SK-N-SH (cell line): ENCODE measurements around the gene LPXN. TPM values are rescaled to one million over a fixed set of nuclear protein-coding genes. Genes with fewer than 3 reads are reported as not detected.

Source experiments
- CTCF ChIA-PET: fragments of 300-600, 350-600 bp; formaldehyde crosslinking; extraction: SDS; loops from one replicate; lab custom pipeline; 2021; lab: Yijun Ruan, JAX
- POLR2A ChIA-PET: fragments of 350-600 bp; sonication (Branson Sonifier 250); formaldehyde crosslinking; extraction: SDS; loops from one replicate; lab custom pipeline; 2020; ENCODE audit warnings: antibody characterized with exemption, inconsistent platforms; lab: Yijun Ruan, JAX
- DNase-seq: peaks from one replicate; pipeline ENCODE4 v3.0.0; 2012
- H2AFZ ChIP-seq: fragments of 200-600 bp; sonication (generic); 2 replicates; pipeline ENCODE4 v1.8.1; 2016; ENCODE audit warnings: antibody characterized with exemption, mild to moderate bottlenecking, low read depth
- H3F3A ChIP-seq: fragments of 200-600 bp; sonication (generic); replicated peaks from 2 replicates; pipeline ENCODE3; 2016; ENCODE audit warnings: antibody characterized with exemption, mild to moderate bottlenecking; ENCODE audit not compliant: insufficient read depth
- H3K27ac ChIP-seq, 2 experiments: fragments of 200-500 bp in 1 of 2; fragments of 200-600 bp in 1 of 2; sonication (Bioruptor generic) in 1 of 2; sonication (generic), shearing (Covaris generic) in 1 of 2; 2 replicates each; pipeline versions ENCODE4 v1.5.1 to v1.6.1; 2014 to 2016; ENCODE audit warnings: low read depth in 2 of 2, inconsistent platforms in 1 of 2, low read length in 1 of 2, mild to moderate bottlenecking in 1 of 2, mixed read lengths in 1 of 2
- H3K27me3 ChIP-seq: fragments of 200-600 bp; sonication (generic), shearing (Covaris generic); 2 replicates; pipeline ENCODE4 v1.6.1; 2016; ENCODE audit warnings: mixed run types; ENCODE audit not compliant: insufficient read depth
- H3K36me3 ChIP-seq, 2 experiments: fragments of 200-500 bp in 1 of 2; fragments of 200-600 bp in 1 of 2; sonication (Bioruptor generic) in 1 of 2; sonication (generic) in 1 of 2; replicated peaks in 1 of 2; 2 replicates each; pipeline versions ENCODE3 to v1.5.1; 2014 to 2016; ENCODE audit warnings: low read length in 1 of 2, mild to moderate bottlenecking in 1 of 2; ENCODE audit not compliant: insufficient read depth in 2 of 2, control insufficient read depth in 1 of 2
- H3K4me1 ChIP-seq, 2 experiments: fragments of 200-500 bp in 1 of 2; fragments of 200-600 bp in 1 of 2; sonication (Bioruptor generic) in 1 of 2; sonication (generic), shearing (Covaris generic) in 1 of 2; 2 replicates each; pipeline versions ENCODE4 v1.5.1 to v1.6.1; 2014 to 2016; ENCODE audit warnings: low read depth in 1 of 2, low read length in 1 of 2, mixed run types in 1 of 2; ENCODE audit not compliant: insufficient read depth in 2 of 2, control insufficient read depth in 1 of 2
- H3K4me2 ChIP-seq: fragments of 200-600 bp; sonication (generic), shearing (Covaris generic); 2 replicates; pipeline ENCODE4 v1.6.1; 2017; ENCODE audit warnings: mixed run types
- H3K4me3 ChIP-seq, 2 experiments: fragments of 200-500 bp in 1 of 2; fragments of 200-600 bp in 1 of 2; sonication (Bioruptor generic) in 1 of 2; sonication (generic), shearing (Covaris generic) in 1 of 2; 2 replicates each; pipeline versions ENCODE4 v1.5.1 to v1.8.1; 2014 to 2016; ENCODE audit warnings: low read depth in 2 of 2, inconsistent platforms in 1 of 2, low read length in 1 of 2, mild to moderate bottlenecking in 1 of 2, mixed read lengths in 1 of 2, moderate library complexity in 1 of 2
- H3K79me2 ChIP-seq: fragments of 200-600 bp; sonication (generic); 2 replicates; pipeline ENCODE4 v1.8.1; 2017; ENCODE audit warnings: mild to moderate bottlenecking; ENCODE audit not compliant: insufficient read depth
- H3K9ac ChIP-seq: fragments of 200-600 bp; sonication (generic); 2 replicates; pipeline ENCODE4 v1.6.1; 2017; ENCODE audit warnings: mixed run types
- H3K9me2 ChIP-seq: fragments of 200-600 bp; sonication (generic); 2 replicates; pipeline ENCODE4 v1.6.1; 2017; ENCODE audit warnings: mixed run types
- H3K9me3 ChIP-seq: fragments of 200-600 bp; sonication (generic); 2 replicates; pipeline ENCODE4 v1.6.1; 2017; ENCODE audit warnings: mixed run types, mild to moderate bottlenecking, moderate library complexity
- H4K20me1 ChIP-seq: fragments of 200-600 bp; sonication (generic); 2 replicates; pipeline ENCODE4 v1.6.1; 2017; ENCODE audit warnings: mild to moderate bottlenecking, mixed run types; ENCODE audit not compliant: insufficient read depth
- EP300 ChIP-seq, 2 experiments: IDR thresholded peaks; 2 replicates each; pipeline versions ENCODE4 v1.4.0 to v1.6.1; 2012; ENCODE audit warnings: borderline replicate concordance in 1 of 2, low read depth in 1 of 2, low read length in 1 of 2
- FOSL2 ChIP-seq: IDR thresholded peaks from 2 replicates; pipeline ENCODE4 v1.4.0; 2012; ENCODE audit warnings: low read depth, mild to moderate bottlenecking, moderate library complexity, borderline replicate concordance
- JUND ChIP-seq: IDR thresholded peaks from 2 replicates; pipeline ENCODE4 v1.4.0; 2012
- NFIC ChIP-seq: IDR thresholded peaks from 2 replicates; pipeline ENCODE4 v1.4.0; 2012; ENCODE audit warnings: borderline replicate concordance
- NRF1 ChIP-seq: IDR thresholded peaks from 2 replicates; pipeline ENCODE4 v1.6.1; 2012; ENCODE audit warnings: low read depth, mild to moderate bottlenecking, low read length
- RAD21 ChIP-seq: IDR thresholded peaks from 2 replicates; pipeline ENCODE4 v1.6.1; 2012; ENCODE audit warnings: mild to moderate bottlenecking, low read length
- SMC3 ChIP-seq: IDR thresholded peaks from 2 replicates; pipeline ENCODE4 v1.6.1; 2012; ENCODE audit warnings: low read depth, low read length, improper control_type of control experiment
- TCF12 ChIP-seq: IDR thresholded peaks from 2 replicates; pipeline ENCODE4 v1.4.0; 2012
- YY1 ChIP-seq: IDR thresholded peaks from 2 replicates; pipeline ENCODE4 v1.4.0; 2012; ENCODE audit warnings: low read depth, mild to moderate bottlenecking
- WGBS: methylation state at CpG from one replicate; pipeline ENCODE4 v1.1.6; 2017; ENCODE audit warnings: low lambda C conversion rate; 5-methylcytosine and 5-hydroxymethylcytosine counted together
- polyA plus RNA-seq, 3 experiments: library from polyadenylated mRNA; depleted of rRNA; stranded (reverse); fragments of >200 nt; gene quantifications; 2 replicates each; pipeline ENCODE4 v1.2.3, GENCODE V29; 2012
- TF ChIP-seq, protein P1 (sequence below): IDR thresholded peaks from 2 replicates; pipeline ENCODE4 v1.4.0; 2012; ENCODE audit warnings: low read depth, borderline replicate concordance
- TF ChIP-seq, protein P2 (sequence below): IDR thresholded peaks from 2 replicates; pipeline ENCODE4; 2012
- TF ChIP-seq, protein P3 (sequence below): fragments of 150-350 bp; IDR thresholded peaks from 2 replicates; pipeline ENCODE4 v1.6.1; 2016; ENCODE audit warnings: mild to moderate bottlenecking, low read depth, low read length
- TF ChIP-seq, protein P4 (sequence below): IDR thresholded peaks from 2 replicates; pipeline ENCODE4 v1.4.0; 2012; ENCODE audit warnings: low read depth, borderline replicate concordance

Gene LPXN
- polyA plus RNA-seq, 1 of the 3 experiments (the other 2 are of a cell fraction) = 4.4 TPM

DNA sequence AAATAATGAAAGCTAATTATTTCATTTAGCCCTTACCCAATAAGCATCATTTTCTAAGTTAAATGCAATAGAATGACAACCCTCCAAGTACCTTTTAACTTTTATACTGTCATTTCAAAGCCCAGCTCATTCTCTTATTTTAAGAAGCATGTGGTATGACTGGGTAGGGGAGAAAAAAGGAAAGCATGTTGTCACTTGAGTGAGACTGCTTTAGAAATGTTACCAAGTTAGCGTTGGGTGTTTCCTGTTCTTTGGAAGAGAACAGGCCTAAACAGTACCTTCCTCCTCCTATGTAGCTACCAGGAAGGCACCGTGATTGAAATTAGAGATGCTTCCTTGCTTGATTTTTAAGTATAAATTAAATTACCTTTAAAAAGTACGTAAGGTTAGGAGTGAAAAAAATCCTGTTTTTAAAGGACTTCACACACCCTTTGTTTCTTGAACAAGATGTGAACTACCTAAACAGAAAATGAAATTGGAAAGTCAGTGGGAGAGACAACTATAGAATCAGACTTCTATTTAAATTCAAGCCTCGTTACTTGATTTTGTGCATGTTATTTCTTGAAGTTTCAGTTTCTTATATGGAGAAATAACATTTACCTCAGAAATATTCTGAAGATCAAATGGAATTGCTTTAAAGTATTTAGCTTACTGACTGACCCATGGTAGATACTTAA is 46.1 kb upstream of the LPXN start (continued):
- no peak for TF ChIP-seq FOSL2

DNA sequence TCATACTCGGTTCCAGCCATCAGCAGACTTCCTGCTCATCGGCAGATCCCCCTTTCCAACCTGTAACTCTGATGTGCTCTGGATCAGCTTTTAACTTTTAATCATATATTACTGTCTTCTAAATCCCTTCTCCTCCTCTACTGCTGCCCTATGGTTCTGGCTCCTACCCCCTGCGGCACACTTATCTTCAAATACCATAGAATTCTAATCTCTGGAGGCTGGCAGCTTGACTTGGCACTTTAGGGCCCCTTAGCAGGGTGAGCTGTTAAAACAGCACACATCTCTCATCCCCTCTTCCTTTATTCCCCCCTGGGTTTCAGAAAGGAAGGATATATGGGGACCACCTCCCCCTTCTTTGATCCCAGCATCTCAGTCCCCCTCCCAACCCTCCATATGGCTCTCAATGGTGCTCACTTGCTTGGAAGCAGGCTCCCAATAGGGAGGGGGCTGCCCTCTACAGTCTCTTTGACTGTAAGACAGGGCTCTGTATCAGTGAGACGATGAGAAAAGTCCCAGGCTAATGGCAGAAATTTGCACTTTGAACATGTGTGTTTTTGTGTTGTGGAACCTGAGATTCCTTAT is 42.4 kb upstream of the LPXN start:
- Histone ChIP-seq H3F3A (no peaks in the 10 kb centered on the region), H3K9me3 (no peaks in the 10 kb centered on the region), H2AFZ (no peak overlapping the region), H3K9ac (no peak overlapping the region), H4K20me1 (no peaks in the 10 kb centered on the region), H3K9me2 (no peaks in the 10 kb centered on the region), H3K36me3 (peaks cover 80 to 97% of the 10 kb centered on the region in 2 experiments), H3K79me2 (peaks cover 11% of the 10 kb centered on the region; the same call in 1 of the 2 replicates), H3K27me3 (no peaks in the 10 kb centered on the region), H3K27ac (no peak overlapping the region), H3K4me3 (no peak overlapping the region), H3K4me2 (no peak overlapping the region), H3K4me1 (no peaks in the 10 kb centered on the region)
- DNase-seq = no peak
- WGBS = 99% methylated on average over 4 of the region's 4 CpGs
- CTCF ChIA-PET = no interaction called here
- TF ChIP-seq SMC3 = no peak
- TF ChIP-seq RAD21 = peak; percentile 17; the same call in 1 of the 2 replicates
- POLR2A ChIA-PET = no interaction called here

DNA sequence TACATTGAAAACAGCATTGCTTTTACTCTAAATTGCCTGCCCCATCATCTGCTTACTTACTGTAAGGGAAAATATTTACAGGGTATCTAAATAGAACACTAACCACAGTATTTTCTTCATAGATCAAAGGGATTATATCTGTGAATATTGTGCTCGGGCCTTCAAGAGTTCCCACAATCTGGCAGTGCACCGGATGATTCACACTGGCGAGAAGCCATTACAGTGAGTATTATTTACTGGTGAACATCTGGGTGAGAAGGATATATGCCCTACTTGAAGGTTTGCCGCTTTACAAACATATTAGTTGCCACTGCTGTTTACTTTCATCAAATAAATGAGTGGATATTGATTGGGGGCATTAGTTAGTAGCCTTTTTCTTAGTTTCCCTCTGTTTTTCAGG is 40.9 kb upstream of the LPXN start:
- no peak overlapping the region for H3K4me3 ChIP-seq
- WGBS = 75% methylated on average over 4 of the region's 4 CpGs
- no peaks in the 10 kb centered on the region for H3K9me2 ChIP-seq
- H3F3A ChIP-seq = no peaks in the 10 kb centered on the region
- no peak overlapping the region for H3K4me2 ChIP-seq
- TF ChIP-seq, protein P1, sequence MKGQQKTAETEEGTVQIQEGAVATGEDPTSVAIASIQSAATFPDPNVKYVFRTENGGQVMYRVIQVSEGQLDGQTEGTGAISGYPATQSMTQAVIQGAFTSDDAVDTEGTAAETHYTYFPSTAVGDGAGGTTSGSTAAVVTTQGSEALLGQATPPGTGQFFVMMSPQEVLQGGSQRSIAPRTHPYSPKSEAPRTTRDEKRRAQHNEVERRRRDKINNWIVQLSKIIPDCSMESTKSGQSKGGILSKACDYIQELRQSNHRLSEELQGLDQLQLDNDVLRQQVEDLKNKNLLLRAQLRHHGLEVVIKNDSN = no peak
- TF ChIP-seq NFIC (peak; percentile 34; the same call in 1 of the 2 replicates), RAD21 (no peak), TCF12 (0 out of 2 replicates have a peak, but pooled peaks have one; percentile 17), EP300 (IDR thresholded peaks at IDR 0.05; ENCODE audit: borderline replicate concordance in 1 of 2, low read depth in 1 of 2, low read length in 1 of 2) (no peak), NRF1 (no peak), YY1 (no peak), FOSL2 (peak; percentile 43; the same call in 1 of the 2 replicates), JUND (peak; percentile 24; the same call in 1 of the 2 replicates)
- TF ChIP-seq, protein P2, sequence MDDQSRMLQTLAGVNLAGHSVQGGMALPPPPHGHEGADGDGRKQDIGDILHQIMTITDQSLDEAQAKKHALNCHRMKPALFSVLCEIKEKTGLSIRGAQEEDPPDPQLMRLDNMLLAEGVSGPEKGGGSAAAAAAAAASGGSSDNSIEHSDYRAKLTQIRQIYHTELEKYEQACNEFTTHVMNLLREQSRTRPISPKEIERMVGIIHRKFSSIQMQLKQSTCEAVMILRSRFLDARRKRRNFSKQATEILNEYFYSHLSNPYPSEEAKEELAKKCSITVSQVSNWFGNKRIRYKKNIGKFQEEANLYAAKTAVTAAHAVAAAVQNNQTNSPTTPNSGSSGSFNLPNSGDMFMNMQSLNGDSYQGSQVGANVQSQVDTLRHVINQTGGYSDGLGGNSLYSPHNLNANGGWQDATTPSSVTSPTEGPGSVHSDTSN = no peak
- TF ChIP-seq, protein P3, sequence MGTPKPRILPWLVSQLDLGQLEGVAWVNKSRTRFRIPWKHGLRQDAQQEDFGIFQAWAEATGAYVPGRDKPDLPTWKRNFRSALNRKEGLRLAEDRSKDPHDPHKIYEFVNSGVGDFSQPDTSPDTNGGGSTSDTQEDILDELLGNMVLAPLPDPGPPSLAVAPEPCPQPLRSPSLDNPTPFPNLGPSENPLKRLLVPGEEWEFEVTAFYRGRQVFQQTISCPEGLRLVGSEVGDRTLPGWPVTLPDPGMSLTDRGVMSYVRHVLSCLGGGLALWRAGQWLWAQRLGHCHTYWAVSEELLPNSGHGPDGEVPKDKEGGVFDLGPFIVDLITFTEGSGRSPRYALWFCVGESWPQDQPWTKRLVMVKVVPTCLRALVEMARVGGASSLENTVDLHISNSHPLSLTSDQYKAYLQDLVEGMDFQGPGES = no peak
- TF ChIP-seq, protein P4, sequence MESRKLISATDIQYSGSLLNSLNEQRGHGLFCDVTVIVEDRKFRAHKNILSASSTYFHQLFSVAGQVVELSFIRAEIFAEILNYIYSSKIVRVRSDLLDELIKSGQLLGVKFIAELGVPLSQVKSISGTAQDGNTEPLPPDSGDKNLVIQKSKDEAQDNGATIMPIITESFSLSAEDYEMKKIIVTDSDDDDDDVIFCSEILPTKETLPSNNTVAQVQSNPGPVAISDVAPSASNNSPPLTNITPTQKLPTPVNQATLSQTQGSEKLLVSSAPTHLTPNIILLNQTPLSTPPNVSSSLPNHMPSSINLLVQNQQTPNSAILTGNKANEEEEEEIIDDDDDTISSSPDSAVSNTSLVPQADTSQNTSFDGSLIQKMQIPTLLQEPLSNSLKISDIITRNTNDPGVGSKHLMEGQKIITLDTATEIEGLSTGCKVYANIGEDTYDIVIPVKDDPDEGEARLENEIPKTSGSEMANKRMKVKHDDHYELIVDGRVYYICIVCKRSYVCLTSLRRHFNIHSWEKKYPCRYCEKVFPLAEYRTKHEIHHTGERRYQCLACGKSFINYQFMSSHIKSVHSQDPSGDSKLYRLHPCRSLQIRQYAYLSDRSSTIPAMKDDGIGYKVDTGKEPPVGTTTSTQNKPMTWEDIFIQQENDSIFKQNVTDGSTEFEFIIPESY = no peak
- ChIA-PET CTCF (no interaction called here), POLR2A (no interaction called here)
- H3K27ac ChIP-seq = 0 out of 4 replicates have a peak overlapping the region, but pooled peaks of 1 of the 2 experiments have one; percentile 5
- peaks cover 10% of the 10 kb centered on the region; the same call in 1 of the 2 replicates for H3K79me2 ChIP-seq
- no peak for DNase-seq
- peaks cover 90 to 99% of the 10 kb centered on the region in 2 experiments for H3K36me3 ChIP-seq
- H3K9me3 ChIP-seq = no peaks in the 10 kb centered on the region
- H3K9ac ChIP-seq = no peak overlapping the region
- no peak overlapping the region for H2AFZ ChIP-seq
- H3K27me3 ChIP-seq = no peaks in the 10 kb centered on the region
- no peaks in the 10 kb centered on the region for H3K4me1 ChIP-seq
- H4K20me1 ChIP-seq = no peaks in the 10 kb centered on the region
